Skeletal muscle satellite cell (primary cell): ENCODE results near the gene CYP27B1.
"Not testable (repeated sequence)": the region's sequence is repeated elsewhere in the genome, so short reads cannot be mapped to it uniquely, and the experiment has no call there.

ENCODE experiments used
- H3K27me3 ChIP-seq: 2 replicates; pipeline ENCODE4 v1.7.0; 2013; ENCODE audit warnings: low read length; ENCODE audit not compliant: control insufficient read depth, insufficient read depth
- H3K36me3 ChIP-seq: 2 replicates; pipeline ENCODE4 v1.7.0; 2013; ENCODE audit warnings: mild to moderate bottlenecking, control low read depth, low read length; ENCODE audit not compliant: insufficient read depth
- H3K4me1 ChIP-seq: 2 replicates; pipeline ENCODE4 v1.7.0; 2013; ENCODE audit warnings: low read length; ENCODE audit not compliant: control insufficient read depth, insufficient read depth
- H3K4me2 ChIP-seq: 2 replicates; pipeline ENCODE4 v1.7.0; 2013; ENCODE audit warnings: mild to moderate bottlenecking, low read length
- H3K4me3 ChIP-seq: 2 replicates; pipeline ENCODE4 v1.7.0; 2013; ENCODE audit warnings: low read length
- H3K9ac ChIP-seq: 2 replicates; pipeline ENCODE4 v1.7.0; 2013; ENCODE audit warnings: mild to moderate bottlenecking, low read depth, low read length, moderate library complexity
- H3K9me3 ChIP-seq: replicated peaks from 2 replicates; pipeline ENCODE4 v1.7.0; 2013; ENCODE audit warnings: mild to moderate bottlenecking, control low read depth, low read length

CYP27B1 gene

DNA sequence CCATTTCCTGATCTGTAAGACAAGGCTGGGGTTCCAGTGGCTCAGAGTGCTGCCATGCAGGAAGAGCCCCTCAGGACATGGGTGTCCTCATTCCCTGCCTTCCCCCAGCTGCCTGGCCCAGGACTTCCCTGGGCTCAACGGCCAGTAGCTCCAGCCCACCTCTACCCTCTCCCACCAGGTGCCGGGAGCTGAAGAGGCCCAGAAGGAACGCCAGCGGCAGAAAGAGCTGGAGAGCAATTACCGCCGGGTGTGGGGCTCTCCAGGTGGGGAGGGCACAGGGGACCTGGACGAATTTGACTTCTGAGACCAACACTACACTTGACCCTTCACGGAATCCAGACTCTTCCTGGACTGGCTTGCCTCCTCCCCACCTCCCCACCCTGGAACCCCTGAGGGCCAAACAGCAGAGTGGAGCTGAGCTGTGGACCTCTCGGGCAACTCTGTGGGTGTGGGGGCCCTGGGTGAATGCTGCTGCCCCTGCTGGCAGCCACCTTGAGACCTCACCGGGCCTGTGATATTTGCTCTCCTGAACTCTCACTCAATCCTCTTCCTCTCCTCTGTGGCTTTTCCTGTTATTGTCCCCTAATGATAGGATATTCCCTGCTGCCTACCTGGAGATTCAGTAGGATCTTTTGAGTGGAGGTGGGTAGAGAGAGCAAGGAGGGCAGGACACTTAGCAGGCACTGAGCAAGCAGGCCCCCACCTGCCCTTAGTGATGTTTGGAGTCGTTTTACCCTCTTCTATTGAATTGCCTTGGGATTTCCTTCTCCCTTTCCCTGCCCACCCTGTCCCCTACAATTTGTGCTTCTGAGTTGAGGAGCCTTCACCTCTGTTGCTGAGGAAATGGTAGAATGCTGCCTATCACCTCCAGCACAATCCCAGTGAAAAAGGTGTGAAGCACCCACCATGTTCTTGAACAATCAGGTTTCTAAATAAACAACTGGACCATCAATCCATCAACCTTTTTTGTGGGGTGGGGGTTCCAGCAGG, 46.0 kb downstream of the CYP27B1 start:
- peaks cover 45% of the 10 kb centered on the region for H3K36me3 ChIP-seq
- no peak overlapping the region for H3K9ac ChIP-seq
- no peak overlapping the region for H3K4me2 ChIP-seq
- H3K27me3 ChIP-seq: peaks cover 3% of the 10 kb centered on the region
- H3K9me3 ChIP-seq: no peaks in the 10 kb centered on the region
- no peak overlapping the region for H3K4me3 ChIP-seq
- peaks cover 3% of the 10 kb centered on the region for H3K4me1 ChIP-seq

DNA sequence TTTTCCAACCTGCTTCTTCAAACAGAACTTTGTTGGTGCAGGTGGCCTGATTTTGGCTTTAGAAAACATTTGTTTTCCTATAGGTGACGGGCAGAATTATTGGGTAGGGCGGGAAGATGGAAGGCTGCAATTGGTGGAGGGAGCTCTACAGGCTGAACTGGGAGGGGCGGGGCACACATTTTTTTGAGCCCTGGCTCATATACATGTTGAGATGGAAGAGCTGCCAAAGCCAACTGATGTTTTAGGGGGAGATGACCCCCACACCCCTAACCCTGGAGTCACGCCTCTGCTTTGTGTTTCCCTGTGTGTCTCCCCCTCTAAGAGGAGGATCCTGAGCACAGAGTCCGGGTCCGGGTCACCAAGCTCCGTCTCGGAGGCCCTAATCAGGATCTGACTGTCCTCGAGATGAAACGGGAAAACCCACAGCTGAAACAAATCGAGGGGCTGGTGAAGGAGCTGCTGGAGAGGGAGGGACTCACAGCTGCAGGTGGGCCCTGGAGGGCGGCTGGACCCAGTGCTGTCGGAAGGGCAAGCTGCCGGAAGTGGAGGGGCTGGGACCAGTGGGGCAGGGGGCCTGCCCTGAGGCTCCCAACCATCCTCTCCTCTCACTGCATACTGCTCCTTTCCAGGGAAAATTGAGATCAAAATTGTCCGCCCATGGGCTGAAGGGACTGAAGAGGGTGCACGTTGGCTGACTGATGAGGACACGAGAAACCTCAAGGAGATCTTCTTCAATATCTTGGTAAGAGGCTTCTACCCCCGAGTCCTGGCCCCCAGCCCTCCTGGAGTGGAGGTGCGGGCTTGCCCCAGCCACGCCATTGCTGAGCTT, 46.9 kb downstream of the CYP27B1 start:
- peaks cover 46% of the 10 kb centered on the region for H3K36me3 ChIP-seq
- H3K4me2 ChIP-seq: no peak overlapping the region
- H3K9me3 ChIP-seq: no peaks in the 10 kb centered on the region
- no peak overlapping the region for H3K4me3 ChIP-seq
- H3K4me1 ChIP-seq: no peaks in the 10 kb centered on the region
- H3K27me3 ChIP-seq: peaks cover 3% of the 10 kb centered on the region
- no peak overlapping the region for H3K9ac ChIP-seq

DNA sequence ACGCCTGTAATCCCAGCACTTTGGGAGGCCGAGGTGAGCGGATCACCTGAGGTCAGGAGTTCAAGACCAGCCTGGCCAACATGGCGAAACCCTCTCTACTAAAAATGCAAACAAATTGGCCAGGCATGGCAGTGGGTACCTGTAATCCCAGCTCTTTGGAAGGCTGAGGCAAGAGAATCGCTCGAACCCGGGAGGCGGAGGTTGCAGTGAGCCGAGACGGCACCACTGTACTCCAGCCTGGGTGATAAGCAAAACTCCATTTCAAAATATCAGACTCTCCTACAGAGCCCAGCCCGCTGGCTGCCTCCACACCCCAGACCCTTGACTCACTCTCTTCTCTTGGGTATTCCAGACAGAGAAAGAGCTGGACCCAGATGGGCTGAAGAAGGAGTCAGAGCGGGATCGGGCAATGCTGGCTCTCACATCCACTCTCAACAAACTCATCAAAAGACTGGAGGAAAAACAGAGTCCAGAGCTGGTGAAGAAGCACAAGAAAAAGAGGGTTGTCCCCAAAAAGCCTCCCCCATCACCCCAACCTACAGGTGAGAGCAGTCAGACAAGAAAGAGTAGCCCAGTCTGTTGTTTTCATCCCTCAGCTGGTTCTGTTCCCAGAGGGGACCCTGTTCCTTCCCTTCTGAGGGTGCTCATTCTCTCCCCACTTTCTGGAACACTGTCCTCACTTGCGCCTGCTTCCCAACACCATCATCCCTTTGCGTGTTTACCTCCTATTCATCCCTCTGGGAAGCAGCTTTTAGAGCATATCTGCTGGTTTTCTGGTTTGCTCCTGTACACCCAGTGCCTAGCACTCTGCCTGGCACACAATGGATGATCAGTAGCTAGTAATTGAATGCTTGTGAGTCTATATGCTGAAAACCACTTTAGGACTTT, 48.0 kb downstream of the CYP27B1 start:
- Histone ChIP-seq H3K9ac (no peak overlapping the region), H3K4me1 (no peaks in the 10 kb centered on the region), H3K4me3 (no peak overlapping the region), H3K27me3 (peaks cover under 1% of the 10 kb centered on the region), H3K36me3 (peaks cover 50% of the 10 kb centered on the region), H3K9me3 (no peaks in the 10 kb centered on the region), H3K4me2 (no peak overlapping the region)

DNA sequence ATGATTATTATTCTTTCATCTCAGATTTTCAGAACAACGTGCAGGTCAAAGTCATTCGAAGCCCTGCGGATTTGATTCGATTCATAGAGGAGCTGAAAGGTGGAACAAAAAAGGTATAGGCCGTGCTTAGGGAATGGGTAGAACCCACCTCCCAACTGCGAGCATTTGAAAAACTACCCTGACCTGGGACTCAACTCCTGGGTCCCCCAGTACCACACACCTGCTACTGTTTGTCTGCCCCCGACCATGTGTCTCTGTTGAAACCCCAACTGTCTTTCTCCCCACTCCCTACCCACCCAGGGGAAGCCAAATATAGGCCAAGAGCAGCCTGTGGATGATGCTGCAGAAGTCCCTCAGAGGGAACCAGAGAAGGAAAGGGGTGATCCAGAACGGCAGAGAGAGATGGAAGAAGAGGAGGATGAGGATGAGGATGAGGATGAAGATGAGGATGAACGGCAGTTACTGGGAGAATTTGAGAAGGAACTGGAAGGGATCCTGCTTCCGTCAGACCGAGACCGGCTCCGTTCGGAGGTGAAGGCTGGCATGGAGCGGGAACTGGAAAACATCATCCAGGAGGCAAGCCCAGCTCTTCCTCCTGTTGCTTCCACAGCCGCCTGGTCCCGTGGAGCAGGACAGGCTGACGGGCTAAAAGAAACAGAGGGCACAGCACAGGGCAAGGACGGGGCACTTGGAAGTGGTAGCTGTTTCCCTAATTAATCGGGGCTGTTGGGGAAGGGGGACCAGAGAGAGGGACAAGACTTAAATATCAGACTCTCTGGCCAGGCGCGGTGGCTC, 48.8 kb downstream of the CYP27B1 start:
- no peaks in the 10 kb centered on the region for H3K9me3 ChIP-seq
- no peaks in the 10 kb centered on the region for H3K27me3 ChIP-seq
- no peak overlapping the region for H3K9ac ChIP-seq
- H3K4me1 ChIP-seq: no peaks in the 10 kb centered on the region
- peaks cover 50% of the 10 kb centered on the region for H3K36me3 ChIP-seq
- H3K4me2 ChIP-seq: no peak overlapping the region
- H3K4me3 ChIP-seq: no peak overlapping the region

DNA sequence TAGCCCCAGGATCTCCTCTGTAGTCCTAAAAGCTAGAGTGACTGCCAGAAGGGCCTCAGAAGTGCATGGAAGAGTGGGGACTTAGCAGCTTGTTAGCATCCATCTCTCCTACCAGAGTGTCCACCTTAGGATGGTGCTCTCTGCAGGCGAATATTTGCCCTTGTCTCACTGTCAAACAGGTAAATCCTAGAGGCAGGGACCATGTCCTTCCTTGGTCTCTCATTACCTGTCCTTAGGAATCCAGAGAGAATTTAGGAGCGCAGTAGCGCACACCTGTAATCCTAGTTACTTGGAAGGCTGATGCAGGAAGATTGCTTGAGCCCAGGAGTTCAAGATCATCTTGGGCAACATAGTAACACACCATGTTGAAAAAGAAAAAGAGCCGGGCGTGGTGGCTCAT, 49.7 kb downstream of the CYP27B1 start:
- Histone ChIP-seq H3K27me3 (no peaks in the 10 kb centered on the region), H3K4me2 (no peak overlapping the region), H3K9me3 (no peaks in the 10 kb centered on the region), H3K4me1 (no peaks in the 10 kb centered on the region), H3K9ac (no peak overlapping the region), H3K36me3 (peaks cover 54% of the 10 kb centered on the region), H3K4me3 (no peak overlapping the region)

DNA sequence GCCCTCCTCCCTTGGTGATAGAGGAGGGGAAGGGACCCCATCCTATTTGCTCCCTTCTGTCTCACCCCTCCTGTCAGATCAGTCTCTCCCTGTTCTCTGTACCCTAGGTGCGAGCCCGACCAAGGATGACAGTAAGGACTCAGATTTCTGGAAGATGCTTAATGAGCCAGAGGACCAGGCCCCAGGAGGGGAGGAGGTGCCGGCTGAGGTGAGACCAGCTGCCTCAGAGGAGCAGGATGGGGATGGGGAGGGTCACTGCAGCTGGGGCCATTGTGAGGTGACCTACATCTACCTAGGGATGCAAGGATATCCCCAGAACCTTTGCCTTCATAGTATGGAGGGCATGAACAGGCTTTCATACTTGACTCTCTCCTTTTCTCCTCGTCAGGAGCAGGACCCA, 50.6 kb downstream of the CYP27B1 start:
- Histone ChIP-seq H3K9ac (no peak overlapping the region), H3K4me3 (no peak overlapping the region), H3K4me2 (no peak overlapping the region), H3K27me3 (no peaks in the 10 kb centered on the region), H3K4me1 (no peaks in the 10 kb centered on the region), H3K9me3 (no peaks in the 10 kb centered on the region), H3K36me3 (peaks cover 49% of the 10 kb centered on the region)

DNA sequence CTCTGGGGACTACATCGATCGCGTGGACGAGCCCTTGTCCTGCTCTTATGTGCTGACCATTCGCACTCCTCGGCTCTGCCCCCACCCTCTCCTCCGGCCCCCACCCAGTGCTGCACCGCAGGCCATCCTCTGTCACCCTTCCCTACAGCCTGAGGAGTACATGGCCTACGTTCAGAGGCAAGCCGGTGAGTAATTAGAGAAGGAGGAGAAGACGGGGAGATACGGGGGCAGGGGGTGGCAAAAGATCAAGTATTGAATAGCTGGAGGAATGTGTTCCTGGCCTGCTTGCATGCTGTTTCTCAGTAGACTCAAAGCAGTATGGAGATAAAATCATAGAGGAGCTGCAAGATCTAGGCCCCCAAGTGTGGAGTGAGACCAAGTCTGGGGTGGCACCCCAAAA, 51.1 kb downstream of the CYP27B1 start:
- H3K4me2 ChIP-seq: no peak overlapping the region
- H3K9ac ChIP-seq: no peak overlapping the region
- H3K36me3 ChIP-seq: peaks cover 49% of the 10 kb centered on the region
- no peaks in the 10 kb centered on the region for H3K27me3 ChIP-seq
- H3K4me1 ChIP-seq: no peaks in the 10 kb centered on the region
- H3K4me3 ChIP-seq: no peak overlapping the region
- no peaks in the 10 kb centered on the region for H3K9me3 ChIP-seq

DNA sequence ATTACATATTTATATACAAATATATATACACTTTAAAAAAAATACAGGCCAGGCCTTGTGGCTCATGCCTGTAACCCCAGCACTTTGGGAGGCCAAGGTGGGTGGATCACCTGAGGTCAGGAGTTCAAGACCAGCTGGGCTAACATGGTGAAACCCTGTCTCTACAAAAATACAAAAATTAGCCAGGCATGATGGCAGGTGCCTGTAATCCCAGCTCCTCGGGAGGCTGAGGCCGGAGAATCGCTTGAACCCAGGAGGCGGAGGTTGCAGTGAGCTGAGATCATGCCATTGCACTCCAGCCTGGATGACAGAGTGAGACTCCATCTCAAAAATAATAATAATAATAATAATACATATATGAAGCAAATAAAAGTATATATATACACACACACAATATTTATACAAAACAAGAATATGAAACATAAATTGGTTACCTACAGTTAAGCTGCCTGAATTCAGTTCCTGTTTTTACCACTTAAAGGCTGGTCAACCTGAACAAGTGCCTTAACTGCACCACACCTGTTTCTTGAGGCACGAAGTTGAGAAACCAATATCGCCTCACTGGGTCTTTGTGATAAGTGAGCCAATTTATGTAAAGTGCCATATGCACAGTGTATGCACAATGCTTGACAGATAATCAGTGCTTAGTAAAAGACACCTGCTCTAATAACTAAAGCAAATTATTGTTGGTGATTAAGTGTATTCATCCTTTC, 51.7 kb downstream of the CYP27B1 start:
- not testable (repeated sequence) for H3K27me3 ChIP-seq, H3K9me3 ChIP-seq, H3K4me2 ChIP-seq, H3K9ac ChIP-seq, H3K4me3 ChIP-seq, H3K4me1 ChIP-seq
- H3K36me3 ChIP-seq: peaks cover 43% of the 10 kb centered on the region

DNA sequence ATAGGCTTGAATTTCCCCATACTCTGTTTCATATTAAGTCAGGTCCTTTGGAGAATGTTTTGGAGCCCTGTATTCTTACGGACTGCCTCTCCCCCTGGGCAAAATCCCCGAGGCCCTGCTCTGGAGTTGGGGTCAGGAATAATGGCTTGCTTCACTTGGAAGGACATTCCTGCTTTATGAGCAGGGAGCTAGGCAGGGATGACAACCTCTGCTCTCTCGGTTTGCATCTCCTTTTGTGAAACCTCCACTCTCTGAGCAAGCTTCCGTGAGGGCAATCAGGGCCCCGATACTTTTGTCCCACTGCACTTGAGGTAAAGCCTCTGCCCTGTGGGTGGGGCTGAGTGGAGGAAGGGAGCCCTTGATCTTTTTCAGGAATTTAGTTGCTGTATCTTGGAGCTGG, 53.7 kb downstream of the CYP27B1 start:
- H3K9ac ChIP-seq: no peak overlapping the region
- H3K36me3 ChIP-seq: peaks cover 28% of the 10 kb centered on the region
- no peak overlapping the region for H3K4me2 ChIP-seq
- no peaks in the 10 kb centered on the region for H3K27me3 ChIP-seq
- no peak overlapping the region for H3K4me3 ChIP-seq
- H3K9me3 ChIP-seq: no peaks in the 10 kb centered on the region
- H3K4me1 ChIP-seq: no peaks in the 10 kb centered on the region

DNA sequence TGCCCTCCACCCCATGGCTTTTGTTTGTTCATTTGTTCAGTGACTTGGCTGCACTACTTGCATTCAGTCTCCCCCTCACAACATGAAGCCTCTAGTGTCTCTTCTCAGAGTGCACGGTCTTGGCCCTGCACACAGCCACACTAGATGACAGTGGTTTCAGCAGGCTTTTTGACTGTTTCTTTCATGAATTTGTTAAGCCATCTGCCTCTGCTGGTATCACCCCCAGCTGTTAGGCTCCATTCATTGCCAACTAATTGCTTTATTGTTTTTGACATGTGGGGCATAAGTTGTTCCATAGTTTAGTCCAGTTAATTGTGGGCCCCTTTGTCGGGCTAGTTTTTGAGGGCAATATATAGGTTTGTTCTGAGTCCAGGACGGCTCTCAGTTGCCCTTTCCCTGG, 54.2 kb downstream of the CYP27B1 start:
- Histone ChIP-seq H3K4me1 (no peaks in the 10 kb centered on the region), H3K4me3 (no peak overlapping the region), H3K9ac (no peak overlapping the region), H3K36me3 (peaks cover 23% of the 10 kb centered on the region), H3K4me2 (no peak overlapping the region), H3K27me3 (no peaks in the 10 kb centered on the region), H3K9me3 (no peaks in the 10 kb centered on the region)
